Erythroblast (primary cell): ENCODE data around the gene PDLIM7.

Experiments
- GATA1 ChIP-seq: IDR thresholded peaks from 2 replicates; pipeline ENCODE4 v1.6.1; 2011; ENCODE audit warnings: low read depth, mild to moderate bottlenecking, control low read depth, low read length, moderate library complexity
- POLR2A ChIP-seq: IDR thresholded peaks from 2 replicates; pipeline ENCODE4 v1.6.1; 2011; ENCODE audit warnings: mild to moderate bottlenecking, low read length

- no peak for TF ChIP-seq GATA1
- no peak for TF ChIP-seq POLR2A
Observed at GRCh38 chr5:177538876-177539275, 41.5 kb upstream of the PDLIM7 start.
